HepG2 (cell line): ENCODE measurements around the gene VEGFB. TPM values are rescaled to one million over a fixed set of nuclear protein-coding genes. Genes with fewer than 3 reads are reported as not detected.

Source experiments
- ATAC-seq: fragments of 200-7000 bp; cut with Tn5 transposase; 3 replicates; pipeline ENCODE4 v1.9.1; 2020; ENCODE audit warnings: mild to moderate bottlenecking, moderate library complexity
- BruUV-seq: library from RNA; stranded (reverse); fragments of 400-500 nt; replicated peaks from 2 replicates; lab custom pipeline; 2021; lab: Mats Ljungman, UMichigan
- CTCF ChIA-PET: fragments of 300-600 bp; formaldehyde crosslinking; extraction: SDS; loops from one replicate; lab custom pipeline; 2021; ENCODE audit warnings: low total read pairs, inconsistent platforms, low intra/inter-chr PET ratio; lab: Yijun Ruan, JAX
- POLR2A ChIA-PET: fragments of 350-600 bp; sonication (Branson Sonifier 250); formaldehyde crosslinking; loops from one replicate; lab custom pipeline; 2020; ENCODE audit warnings: antibody characterized with exemption, inconsistent platforms; lab: Yijun Ruan, JAX
- DNase-seq: peaks from one replicate; pipeline ENCODE4 v3.0.0-alpha.2; 2015; ENCODE audit warnings: low spot score
- FAIRE-seq: peaks from 3 replicates; lab custom pipeline; 2011; peaks lifted over from hg19 to GRCh38; lab: Jason Lieb, UNC
- H2AFZ ChIP-seq: one replicate; pipeline ENCODE4 v1.6.1; 2011; ENCODE audit warnings: low read length, inconsistent platforms
- H3K27ac ChIP-seq: fragments of 300-600 bp; 3 replicates; pipeline ENCODE4 v1.8.0; 2011; ENCODE audit warnings: mixed run types, mild to moderate bottlenecking, mixed read lengths, low read length, inconsistent platforms; ENCODE audit not compliant: insufficient read depth; ENCODE audit errors: extremely low read length
- H3K27me3 ChIP-seq, 2 experiments: fragments of 200-600 bp in 1 of 2; 2 replicates in 1 of 2; 3 replicates in 1 of 2; pipeline versions ENCODE4 v1.6.0 to v1.8.0; 2011; ENCODE audit warnings: low read length in 2 of 2, mild to moderate bottlenecking in 2 of 2, moderate library complexity in 2 of 2, inconsistent platforms in 1 of 2; ENCODE audit not compliant: insufficient read depth in 2 of 2, control insufficient read depth in 1 of 2
- H3K36me3 ChIP-seq, 2 experiments: fragments of 200-600 bp in 1 of 2; replicated peaks in 1 of 2; 2 replicates in 1 of 2; 3 replicates in 1 of 2; pipeline versions ENCODE4 v1.5.1 to v1.8.0; 2011; ENCODE audit warnings: low read length in 2 of 2, inconsistent platforms in 1 of 2; ENCODE audit not compliant: insufficient read depth in 2 of 2, control insufficient read depth in 1 of 2
- H3K4me1 ChIP-seq: 2 replicates; pipeline ENCODE4 v1.5.1; 2012; ENCODE audit warnings: low read length, inconsistent platforms; ENCODE audit not compliant: insufficient read depth
- H3K4me2 ChIP-seq: 2 replicates; pipeline ENCODE4 v1.6.0; 2011; ENCODE audit warnings: low read depth, low read length, inconsistent platforms
- H3K4me3 ChIP-seq, 3 experiments: fragments of 200-600 bp in 1 of 3; sonication (generic), shearing (Covaris generic) in 1 of 3; replicated peaks in 1 of 3; 2 replicates each; pipeline ENCODE4 v1.5.1; 2011 to 2016; ENCODE audit warnings: low read length in 3 of 3, inconsistent platforms in 2 of 3, low read depth in 2 of 3, mild to moderate bottlenecking in 2 of 3, control low read depth in 1 of 3, mixed read lengths in 1 of 3; ENCODE audit not compliant: insufficient read depth in 1 of 3
- H3K79me2 ChIP-seq: one replicate; pipeline ENCODE4 v1.6.1; 2011; ENCODE audit warnings: low read length, inconsistent platforms; ENCODE audit not compliant: insufficient read depth
- H3K9ac ChIP-seq: 2 replicates; pipeline ENCODE4 v1.6.0; 2011; ENCODE audit warnings: mild to moderate bottlenecking, low read depth, low read length, inconsistent platforms; ENCODE audit not compliant: insufficient read depth
- H3K9me3 ChIP-seq: 2 replicates; pipeline ENCODE4 v1.5.1; 2012; ENCODE audit warnings: mild to moderate bottlenecking, low read length
- H4K20me1 ChIP-seq: 2 replicates; pipeline ENCODE4 v1.6.0; 2011; ENCODE audit warnings: inconsistent platforms, mild to moderate bottlenecking, low read length, moderate library complexity; ENCODE audit not compliant: insufficient read depth
- JUN ChIP-seq: sonication (generic); formaldehyde crosslinking; IDR thresholded peaks from 2 replicates; pipeline ENCODE4 v1.4.0; 2020; ENCODE audit warnings: mild to moderate bottlenecking, missing genetic modification reagents
- JUND ChIP-seq: sonication (generic); formaldehyde crosslinking; IDR thresholded peaks from 2 replicates; pipeline ENCODE4 v1.8.0; 2022; ENCODE audit warnings: mild to moderate bottlenecking, missing genetic modification reagents
- MATR3 ChIP-seq: sonication (generic); formaldehyde crosslinking; IDR thresholded peaks from 2 replicates; pipeline ENCODE4 v1.4.0; 2020; ENCODE audit warnings: missing genetic modification reagents
- MBD4 ChIP-seq: IDR thresholded peaks from 2 replicates; pipeline ENCODE4 v1.6.1; 2012; ENCODE audit warnings: low read length, inconsistent platforms, borderline replicate concordance
- MIXL1 ChIP-seq: IDR thresholded peaks from 2 replicates; pipeline ENCODE4 v1.6.1; 2016
- NFRKB ChIP-seq: fragments of 450-650 bp; IDR thresholded peaks from 2 replicates; pipeline ENCODE4 v1.6.1; 2017
- PAX8 ChIP-seq: sonication (generic); formaldehyde crosslinking; IDR thresholded peaks from 2 replicates; pipeline ENCODE4 v1.8.0; 2022; ENCODE audit warnings: mild to moderate bottlenecking, missing genetic modification reagents, borderline replicate concordance
- PHF20 ChIP-seq: sonication (generic); formaldehyde crosslinking; IDR thresholded peaks from 2 replicates; pipeline ENCODE4 v1.5.0; 2020; ENCODE audit warnings: mild to moderate bottlenecking, missing genetic modification reagents
- POLR2AphosphoS5 ChIP-seq: IDR thresholded peaks from 2 replicates; pipeline ENCODE4 v1.6.1; 2012; ENCODE audit warnings: low read depth, low read length
- ZNF382 ChIP-seq: sonication (generic); formaldehyde crosslinking; IDR thresholded peaks from 2 replicates; pipeline ENCODE4 v1.5.0; 2020; ENCODE audit warnings: missing genetic modification reagents, mild to moderate bottlenecking, borderline replicate concordance
- WGBS: methylation state at CpG from one replicate; pipeline ENCODE4 v1.1.6; 2017; ENCODE audit warnings: low lambda C conversion rate; 5-methylcytosine and 5-hydroxymethylcytosine counted together
- in situ Hi-C: cut with HindIII; loops from 2 replicates; pipeline ENCODE4 v1.10.0; 2017; ENCODE audit warnings: low pct_unique_long_range_greater_than_20kb; ENCODE audit not compliant: extremely low pct_ligation_motif_present
- intact Hi-C: fragments of 100-400 bp; cut with micrococcal nuclease; formaldehyde crosslinking; loops from one replicate; pipeline ENCODE4 v1.10.0; 2022; ENCODE audit not compliant: unreplicated experiment
- polyA plus RNA-seq, 8 experiments: library from polyadenylated mRNA; depleted of rRNA in 3 of 8; stranded (reverse) in 7 of 8; unstranded in 1 of 8; fragments of >200 nt; fragmentation: Illumina TruSeq in 4 of 8; extraction: Trizol in 4 of 8; gene quantifications; 2 replicates each; pipeline versions ENCODE4 v1.2.1 to v1.2.3, GENCODE V29; 2011 to 2016; ENCODE audit warnings: low read depth in 4 of 8, missing spikeins in 1 of 8, mixed read lengths in 1 of 8; ENCODE audit not compliant: insufficient read depth in 1 of 8
- total RNA-seq, 5 experiments: library from RNA; depleted of rRNA; stranded (reverse); fragments of >200 nt; fragmentation: Illumina TruSeq; extraction: Trizol; gene quantifications; 2 replicates each; pipeline ENCODE4 v1.2.3, GENCODE V29; 2016; ENCODE audit warnings: low read depth in 1 of 5
- TF ChIP-seq, protein P1 (sequence below): sonication (generic); formaldehyde crosslinking; conservative IDR thresholded peaks from 2 replicates; pipeline ENCODE4 v1.8.1; 2023; ENCODE audit warnings: missing genetic modification reagents
- TF ChIP-seq, protein P2 (sequence below): sonication (generic); formaldehyde crosslinking; conservative IDR thresholded peaks from 2 replicates; pipeline ENCODE4 v1.8.0; 2022; ENCODE audit warnings: mild to moderate bottlenecking, moderate library complexity, missing genetic modification reagents
- TF ChIP-seq, protein P3 (sequence below): IDR thresholded peaks from 2 replicates; pipeline ENCODE4 v1.6.1; 2018; ENCODE audit warnings: missing genetic modification reagents

The VEGFB gene
- total and polyA plus RNA-seq, 2 of the 13 experiments (the other 11 are each of a cell fraction or from before 2014, with no cell fraction given), result 9.0 to 11.3 TPM

DNA sequence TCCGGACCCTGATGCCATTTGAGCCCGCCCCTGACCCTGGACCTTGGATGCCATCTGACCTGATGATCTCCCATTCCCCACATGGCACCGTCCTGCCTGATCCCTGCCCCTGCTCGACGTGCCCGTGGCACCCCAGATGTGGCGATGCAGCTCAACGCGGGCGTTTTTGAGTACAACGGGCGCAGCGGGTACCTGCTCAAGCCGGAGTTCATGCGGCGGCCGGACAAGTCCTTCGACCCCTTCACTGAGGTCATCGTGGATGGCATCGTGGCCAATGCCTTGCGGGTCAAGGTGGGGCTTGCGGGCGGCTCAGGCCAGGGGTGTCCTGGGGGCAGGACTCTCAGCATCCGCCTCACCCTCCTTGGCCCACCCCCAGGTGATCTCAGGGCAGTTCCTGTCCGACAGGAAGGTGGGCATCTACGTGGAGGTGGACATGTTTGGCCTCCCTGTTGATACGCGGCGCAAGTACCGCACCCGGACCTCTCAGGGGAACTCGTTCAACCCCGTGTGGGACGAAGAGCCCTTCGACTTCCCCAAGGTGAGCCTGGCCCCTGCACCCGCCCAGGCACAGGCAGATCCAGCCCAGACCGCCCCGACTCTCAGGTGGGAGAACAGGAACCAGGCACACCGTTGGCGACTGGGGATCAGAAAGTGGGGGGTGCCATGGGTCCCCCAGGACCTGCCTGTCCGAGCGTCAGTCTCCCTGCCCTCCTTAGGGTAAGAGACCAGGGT is 28.1 kb downstream of the VEGFB start:
- FAIRE-seq (no peak), ATAC-seq (no peak), DNase-seq (no peak)
- no peaks in the 10 kb centered on the region for H3K9me3 ChIP-seq
- no peak overlapping the region for H3K9ac ChIP-seq
- H3K36me3 ChIP-seq, result peaks cover 9 to 35% of the 10 kb centered on the region in 2 experiments; a peak in 4 of 5 replicates
- H3K27me3 ChIP-seq, result no peaks in the 10 kb centered on the region
- CTCF ChIA-PET, result no interaction called here
- 98% methylated on average over 34 of the region's 42 CpGs for WGBS
- H4K20me1 ChIP-seq, result no peaks in the 10 kb centered on the region
- intact Hi-C loops (no loop called here), in situ Hi-C loops (no loop called here)
- no TSS peak for BruUV-seq
- H3K4me1 ChIP-seq, result no peaks in the 10 kb centered on the region
- no peak overlapping the region for H3K4me2 ChIP-seq
- POLR2A ChIA-PET, result no interaction called here
- no peak overlapping the region for H2AFZ ChIP-seq
- TF ChIP-seq PHF20 (CRISPR knock-in tag), result no peak
- TF ChIP-seq MATR3 (CRISPR knock-in tag), result no peak
- TF ChIP-seq MBD4, result no peak
- TF ChIP-seq, protein P1, sequence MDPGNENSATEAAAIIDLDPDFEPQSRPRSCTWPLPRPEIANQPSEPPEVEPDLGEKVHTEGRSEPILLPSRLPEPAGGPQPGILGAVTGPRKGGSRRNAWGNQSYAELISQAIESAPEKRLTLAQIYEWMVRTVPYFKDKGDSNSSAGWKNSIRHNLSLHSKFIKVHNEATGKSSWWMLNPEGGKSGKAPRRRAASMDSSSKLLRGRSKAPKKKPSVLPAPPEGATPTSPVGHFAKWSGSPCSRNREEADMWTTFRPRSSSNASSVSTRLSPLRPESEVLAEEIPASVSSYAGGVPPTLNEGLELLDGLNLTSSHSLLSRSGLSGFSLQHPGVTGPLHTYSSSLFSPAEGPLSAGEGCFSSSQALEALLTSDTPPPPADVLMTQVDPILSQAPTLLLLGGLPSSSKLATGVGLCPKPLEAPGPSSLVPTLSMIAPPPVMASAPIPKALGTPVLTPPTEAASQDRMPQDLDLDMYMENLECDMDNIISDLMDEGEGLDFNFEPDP (CRISPR knock-in tag), result no peak
- TF ChIP-seq PAX8 (CRISPR knock-in tag), result no peak
- TF ChIP-seq JUND (CRISPR knock-in tag), result no peak
- no peak for TF ChIP-seq NFRKB
- TF ChIP-seq, protein P2, sequence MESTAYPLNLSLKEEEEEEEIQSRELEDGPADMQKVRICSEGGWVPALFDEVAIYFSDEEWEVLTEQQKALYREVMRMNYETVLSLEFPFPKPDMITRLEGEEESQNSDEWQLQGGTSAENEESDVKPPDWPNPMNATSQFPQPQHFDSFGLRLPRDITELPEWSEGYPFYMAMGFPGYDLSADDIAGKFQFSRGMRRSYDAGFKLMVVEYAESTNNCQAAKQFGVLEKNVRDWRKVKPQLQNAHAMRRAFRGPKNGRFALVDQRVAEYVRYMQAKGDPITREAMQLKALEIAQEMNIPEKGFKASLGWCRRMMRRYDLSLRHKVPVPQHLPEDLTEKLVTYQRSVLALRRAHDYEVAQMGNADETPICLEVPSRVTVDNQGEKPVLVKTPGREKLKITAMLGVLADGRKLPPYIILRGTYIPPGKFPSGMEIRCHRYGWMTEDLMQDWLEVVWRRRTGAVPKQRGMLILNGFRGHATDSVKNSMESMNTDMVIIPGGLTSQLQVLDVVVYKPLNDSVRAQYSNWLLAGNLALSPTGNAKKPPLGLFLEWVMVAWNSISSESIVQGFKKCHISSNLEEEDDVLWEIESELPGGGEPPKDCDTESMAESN (CRISPR knock-in tag), result no peak
- TF ChIP-seq POLR2AphosphoS5, result no peak
- TF ChIP-seq JUN, result no peak
- no peak for TF ChIP-seq ZNF382
- TF ChIP-seq MIXL1 (CRISPR knock-in tag), result no peak
- TF ChIP-seq, protein P3, sequence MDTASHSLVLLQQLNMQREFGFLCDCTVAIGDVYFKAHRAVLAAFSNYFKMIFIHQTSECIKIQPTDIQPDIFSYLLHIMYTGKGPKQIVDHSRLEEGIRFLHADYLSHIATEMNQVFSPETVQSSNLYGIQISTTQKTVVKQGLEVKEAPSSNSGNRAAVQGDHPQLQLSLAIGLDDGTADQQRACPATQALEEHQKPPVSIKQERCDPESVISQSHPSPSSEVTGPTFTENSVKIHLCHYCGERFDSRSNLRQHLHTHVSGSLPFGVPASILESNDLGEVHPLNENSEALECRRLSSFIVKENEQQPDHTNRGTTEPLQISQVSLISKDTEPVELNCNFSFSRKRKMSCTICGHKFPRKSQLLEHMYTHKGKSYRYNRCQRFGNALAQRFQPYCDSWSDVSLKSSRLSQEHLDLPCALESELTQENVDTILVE (CRISPR knock-in tag), result no peak
- no peak overlapping the region for H3K27ac ChIP-seq
- no peak overlapping the region for H3K4me3 ChIP-seq
- no peaks in the 10 kb centered on the region for H3K79me2 ChIP-seq
